NCI-H2196 treated with DMSO at 0.1 percent for 48 hours (cell line): ENCODE results near the gene FCAMR.

Source experiments
- DNase-seq: peaks from one replicate; lab custom pipeline; 2025; ENCODE audit not compliant: unreplicated experiment; lab: John Stamatoyannopoulos, UW

The FCAMR gene, protein sequence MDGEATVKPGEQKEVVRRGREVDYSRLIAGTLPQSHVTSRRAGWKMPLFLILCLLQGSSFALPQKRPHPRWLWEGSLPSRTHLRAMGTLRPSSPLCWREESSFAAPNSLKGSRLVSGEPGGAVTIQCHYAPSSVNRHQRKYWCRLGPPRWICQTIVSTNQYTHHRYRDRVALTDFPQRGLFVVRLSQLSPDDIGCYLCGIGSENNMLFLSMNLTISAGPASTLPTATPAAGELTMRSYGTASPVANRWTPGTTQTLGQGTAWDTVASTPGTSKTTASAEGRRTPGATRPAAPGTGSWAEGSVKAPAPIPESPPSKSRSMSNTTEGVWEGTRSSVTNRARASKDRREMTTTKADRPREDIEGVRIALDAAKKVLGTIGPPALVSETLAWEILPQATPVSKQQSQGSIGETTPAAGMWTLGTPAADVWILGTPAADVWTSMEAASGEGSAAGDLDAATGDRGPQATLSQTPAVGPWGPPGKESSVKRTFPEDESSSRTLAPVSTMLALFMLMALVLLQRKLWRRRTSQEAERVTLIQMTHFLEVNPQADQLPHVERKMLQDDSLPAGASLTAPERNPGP

GRCh38 chr1:206970446-206970845, at the start of gene FCAMR:
Gene FCAMR, minus strand, starts transcription at chr1:206970460. Its CDS starts 335 bp downstream, at chr1:206970125.
- no peak for DNase-seq

GRCh38 chr1:207019661-207020060, 49.4 kb upstream of the FCAMR start:
- DNase-seq = no peak

GRCh38 chr1:207019161-207019560, 48.9 kb upstream of the FCAMR start:
- DNase-seq = no peak

DNA sequence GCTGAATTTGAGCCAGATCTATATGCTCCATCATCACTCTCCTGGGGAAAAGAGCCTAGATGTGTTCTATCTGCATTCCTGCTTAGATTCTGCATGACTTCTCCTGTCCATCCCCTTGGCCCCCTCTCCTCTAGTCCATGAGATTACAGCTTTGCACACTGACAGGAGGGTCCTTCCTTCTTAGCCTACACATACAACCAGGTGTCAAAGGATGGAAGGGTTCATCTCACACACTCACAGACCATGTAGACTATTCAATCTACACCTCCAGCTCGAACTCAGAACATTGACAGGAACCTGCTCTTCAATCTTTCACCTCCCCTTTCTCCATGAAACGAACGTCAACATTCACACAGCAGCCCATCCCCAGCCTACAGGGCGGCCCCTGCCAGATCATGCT, 48.4 kb upstream of the FCAMR start:
- DNase-seq = no peak

DNA sequence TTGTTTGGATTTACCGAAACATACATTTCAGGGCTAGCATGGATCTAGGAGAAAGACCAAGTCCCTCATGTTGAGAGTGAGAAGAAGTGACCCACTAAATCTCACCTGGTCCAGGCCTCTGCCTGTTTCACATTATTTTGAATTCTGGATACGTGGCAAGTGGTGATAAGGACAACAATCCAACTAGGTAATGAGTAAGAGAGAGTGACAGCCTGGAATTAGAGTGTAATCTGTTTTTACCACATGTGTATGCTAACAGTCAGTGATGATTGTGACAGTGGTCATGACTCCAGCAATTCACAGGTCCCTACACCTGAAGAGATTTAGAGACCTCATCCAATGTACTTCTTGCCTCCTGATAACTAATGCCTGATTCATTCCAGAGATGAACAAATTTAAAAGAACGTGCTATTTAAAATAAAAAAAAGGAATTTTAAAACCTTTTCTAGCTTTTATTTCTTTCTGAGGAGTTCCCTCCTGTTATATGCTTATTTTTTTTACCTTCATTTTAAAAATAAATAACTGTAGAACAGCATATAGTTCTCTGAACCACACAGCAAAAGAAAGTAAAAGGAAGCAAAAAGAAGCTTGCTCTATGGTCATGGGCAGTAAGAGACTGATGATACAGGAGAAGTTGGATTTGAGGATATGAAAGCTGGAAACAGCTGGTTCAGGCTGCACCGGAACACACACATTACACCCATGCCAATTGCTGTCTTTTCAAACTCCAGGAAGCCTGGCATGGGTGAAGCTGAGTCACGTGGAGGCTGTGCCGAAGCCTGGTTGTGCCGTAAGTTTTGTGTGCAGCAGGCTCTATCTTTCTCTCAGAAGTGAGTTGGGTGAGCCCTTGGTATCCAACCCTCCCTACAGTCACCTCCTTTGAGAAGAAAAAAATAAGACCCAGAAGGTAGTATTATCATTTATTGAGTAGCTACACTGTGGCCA, 47.6 kb upstream of the FCAMR start:
- no peak for DNase-seq

DNA sequence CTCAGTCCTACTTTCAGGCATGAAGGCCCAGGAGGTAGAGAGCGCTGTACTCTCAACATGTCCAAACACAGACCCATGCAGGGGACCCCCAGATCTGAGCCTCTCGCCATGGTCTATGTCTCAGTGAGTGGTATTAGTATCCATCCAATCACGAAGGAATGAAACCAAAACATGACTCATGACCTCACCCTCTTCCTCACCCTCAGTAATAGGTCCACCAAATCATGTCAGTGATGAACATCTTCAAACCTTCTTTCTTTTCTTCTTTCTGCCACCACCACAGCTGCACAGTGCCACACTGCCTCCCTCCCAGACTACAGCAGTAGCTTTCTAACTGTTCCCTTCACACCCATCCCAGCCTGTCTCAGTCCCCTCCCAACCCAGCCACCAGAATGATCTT, 45.5 kb upstream of the FCAMR start:
- DNase-seq = no peak

- DNase-seq = no peak
Observed at GRCh38 chr1:207014728-207015127, 44.5 kb upstream of the FCAMR start.

DNA sequence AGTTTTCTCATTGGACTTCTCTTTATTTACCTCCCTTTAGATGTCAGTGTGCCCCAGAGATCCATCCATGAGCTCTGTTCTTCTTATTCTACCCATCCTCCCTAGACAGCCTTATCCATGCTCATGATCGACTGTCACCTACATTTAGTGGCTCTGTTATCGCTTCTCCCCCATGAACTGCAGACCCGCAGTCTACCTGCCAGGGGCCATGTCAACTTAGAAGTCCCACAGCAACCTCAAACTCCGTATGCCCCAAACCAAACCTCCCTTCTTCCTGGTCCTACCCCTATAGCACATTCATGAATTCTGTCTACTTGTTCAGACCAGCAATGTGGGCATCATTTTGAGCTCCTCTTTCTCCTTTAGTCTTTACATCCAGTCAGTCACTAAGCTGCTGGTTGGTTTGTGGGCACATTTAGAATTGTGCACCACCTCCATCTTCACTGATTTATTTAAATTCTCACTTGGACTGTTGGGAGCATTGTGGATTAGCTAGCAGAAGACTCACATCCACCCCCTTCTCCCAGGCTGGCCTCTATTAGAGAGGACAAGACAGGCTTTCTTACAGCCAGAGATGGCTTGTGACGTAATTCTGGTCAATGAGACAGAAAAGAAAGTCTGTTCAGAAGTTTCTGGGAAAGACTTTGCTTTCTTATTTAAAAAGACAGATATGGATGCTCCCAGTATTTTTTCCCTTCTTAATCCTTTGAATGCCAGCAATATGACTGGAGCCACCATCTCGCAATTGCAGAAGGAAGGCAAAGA, 43.2 kb upstream of the FCAMR start:
- DNase-seq = no peak

DNA sequence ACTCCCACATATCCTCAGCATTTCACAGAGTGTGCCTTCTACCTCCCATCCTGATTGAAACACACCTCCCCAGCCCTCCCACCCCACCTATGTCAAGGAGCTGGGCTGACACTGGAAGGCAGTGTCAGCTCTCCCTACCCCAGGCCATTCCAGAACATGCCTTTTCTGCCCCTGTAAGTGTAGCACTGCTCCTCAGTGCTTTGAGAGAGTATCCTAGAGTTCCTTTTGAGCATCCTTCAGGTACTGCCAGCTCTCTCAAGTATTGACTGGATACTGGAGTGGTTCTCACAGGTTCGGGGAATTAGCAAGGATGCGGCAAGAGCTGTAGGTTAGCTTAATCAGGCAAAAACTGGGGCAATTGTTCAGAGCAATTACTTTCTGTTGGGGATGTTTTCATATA, 40.5 kb upstream of the FCAMR start:
- DNase-seq = no peak

DNA sequence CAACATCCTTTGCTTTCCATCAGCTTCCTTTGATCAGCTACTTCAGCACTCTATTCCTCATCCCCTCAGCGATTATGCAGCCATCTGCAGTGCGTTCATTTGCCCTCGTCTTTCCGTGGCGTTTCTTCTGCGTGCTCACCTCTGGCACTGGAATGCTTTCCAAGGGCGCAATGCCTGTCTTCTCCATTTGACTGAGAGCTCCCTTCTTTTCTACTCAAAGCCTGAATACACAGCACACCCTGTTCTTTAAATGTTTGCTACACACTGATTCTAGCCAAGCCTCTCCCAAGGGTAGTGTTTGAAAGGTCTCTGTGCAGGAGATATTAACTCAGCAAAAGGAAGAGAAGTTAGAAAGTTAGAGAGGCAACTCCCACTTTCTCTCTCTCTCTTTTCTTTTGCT, 39.7 kb upstream of the FCAMR start:
- no peak for DNase-seq

- no peak for DNase-seq
Observed at GRCh38 chr1:207009182-207009850, 39.1 kb upstream of the FCAMR start.

- DNase-seq = no peak
Observed at GRCh38 chr1:207007352-207008033, 37.2 kb upstream of the FCAMR start.

- no peak for DNase-seq
Observed at GRCh38 chr1:207006914-207007313, 36.7 kb upstream of the FCAMR start.

GRCh38 chr1:207006083-207006482, 35.8 kb upstream of the FCAMR start:
- DNase-seq = no peak

GRCh38 chr1:207004931-207005830, 34.9 kb upstream of the FCAMR start:
- peak; percentile 39 for DNase-seq

GRCh38 chr1:207003210-207003609, 33.0 kb upstream of the FCAMR start:
- DNase-seq = no peak

GRCh38 chr1:207002724-207003146, 32.5 kb upstream of the FCAMR start:
- DNase-seq = peak; percentile 76

DNA sequence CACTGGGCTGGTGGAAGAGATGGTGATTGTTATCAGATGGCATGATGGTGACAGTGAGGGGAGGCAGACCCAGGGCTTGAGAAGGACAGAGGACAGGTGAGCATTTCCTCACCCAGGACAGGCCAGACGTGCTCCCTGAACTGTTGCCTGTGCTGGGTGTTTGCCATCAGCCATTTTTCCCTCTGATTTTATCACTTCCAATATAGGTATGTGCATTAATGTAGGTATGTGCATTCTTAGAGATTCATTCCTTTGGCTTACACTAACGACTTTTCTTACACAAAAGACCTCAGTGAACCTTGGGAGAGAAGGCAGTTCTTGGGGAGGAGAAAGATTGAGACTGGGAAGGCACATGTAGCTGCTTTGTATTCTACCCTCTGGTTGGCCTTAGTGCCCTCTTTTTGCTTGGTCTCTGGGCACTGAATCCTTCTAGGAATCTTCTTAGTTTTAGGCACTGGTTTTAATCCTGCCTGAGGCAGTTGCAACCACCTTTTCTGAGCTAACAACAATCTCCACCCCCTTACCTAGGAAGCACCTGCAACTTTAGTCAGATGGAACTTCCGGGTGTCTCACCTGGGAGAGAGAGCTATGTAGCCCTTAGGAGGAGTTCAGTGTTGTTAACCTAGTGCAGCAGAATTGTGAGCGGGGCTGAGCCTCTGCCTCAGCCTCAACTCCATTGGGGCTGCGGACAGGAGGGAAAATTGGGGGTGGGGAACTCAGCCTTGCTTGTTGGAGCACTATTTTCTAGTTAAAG, 31.4 kb upstream of the FCAMR start:
- DNase-seq = no peak
